Chondrocyte (in vitro differentiated cells): ENCODE measurements around the gene NECAB3. TPM values are rescaled to one million over a fixed set of nuclear protein-coding genes. Genes with fewer than 3 reads are reported as not detected.

Experiments used
- DNase-seq: peaks from one replicate; pipeline ENCODE4 v3.0.0; 2021; ENCODE audit warnings: mixed read lengths, low spot score
- H3K27ac Mint-ChIP-seq: one replicate; pipeline ENCODE4 v1.8.0; 2021; ENCODE audit warnings: mild to moderate bottlenecking, moderate library complexity, mixed read lengths; ENCODE audit not compliant: unreplicated experiment
- H3K27me3 Mint-ChIP-seq: 2 replicates; pipeline ENCODE4 v1.8.0; 2021; ENCODE audit warnings: low read depth, mixed read lengths
- H3K36me3 Mint-ChIP-seq: 2 replicates; pipeline ENCODE4 v1.8.0; 2021; ENCODE audit warnings: low read depth, mixed read lengths
- H3K4me1 Mint-ChIP-seq: 2 replicates; pipeline ENCODE4 v1.8.0; 2021; ENCODE audit warnings: low read depth, mild to moderate bottlenecking, mixed read lengths
- H3K4me3 Mint-ChIP-seq: one replicate; pipeline ENCODE4 v1.8.0; 2021; ENCODE audit warnings: mild to moderate bottlenecking, moderate library complexity, mixed read lengths; ENCODE audit not compliant: unreplicated experiment
- H3K9me3 Mint-ChIP-seq: 2 replicates; pipeline ENCODE4 v1.8.0; 2021; ENCODE audit warnings: low read depth, mixed read lengths
- total RNA-seq: library from RNA; stranded (reverse); gene quantifications from 3 replicates; pipeline ENCODE4 v1.2.1, GENCODE V29; 2021
- TF ChIP-seq, protein P1 (sequence below): fragments of 200-600 bp; sonication (generic); IDR thresholded peaks from 2 replicates; pipeline ENCODE4 v1.5.0; 2021; ENCODE audit warnings: antibody characterized with exemption, mild to moderate bottlenecking, moderate library complexity

Gene NECAB3
- total RNA-seq, 1 donor from 2014 or later: 32.5 TPM

GRCh38 chr20:33653218-33653899 is 20.9 kb downstream of the NECAB3 start:
- Mint-ChIP-seq H3K27me3 (no peaks in the 10 kb centered on the region), H3K4me3 (no peak overlapping the region), H3K27ac (no peak overlapping the region), H3K36me3 (peaks cover 2% of the 10 kb centered on the region), H3K9me3 (no peaks in the 10 kb centered on the region), H3K4me1 (peaks cover 9% of the 10 kb centered on the region)
- TF ChIP-seq, protein P1, sequence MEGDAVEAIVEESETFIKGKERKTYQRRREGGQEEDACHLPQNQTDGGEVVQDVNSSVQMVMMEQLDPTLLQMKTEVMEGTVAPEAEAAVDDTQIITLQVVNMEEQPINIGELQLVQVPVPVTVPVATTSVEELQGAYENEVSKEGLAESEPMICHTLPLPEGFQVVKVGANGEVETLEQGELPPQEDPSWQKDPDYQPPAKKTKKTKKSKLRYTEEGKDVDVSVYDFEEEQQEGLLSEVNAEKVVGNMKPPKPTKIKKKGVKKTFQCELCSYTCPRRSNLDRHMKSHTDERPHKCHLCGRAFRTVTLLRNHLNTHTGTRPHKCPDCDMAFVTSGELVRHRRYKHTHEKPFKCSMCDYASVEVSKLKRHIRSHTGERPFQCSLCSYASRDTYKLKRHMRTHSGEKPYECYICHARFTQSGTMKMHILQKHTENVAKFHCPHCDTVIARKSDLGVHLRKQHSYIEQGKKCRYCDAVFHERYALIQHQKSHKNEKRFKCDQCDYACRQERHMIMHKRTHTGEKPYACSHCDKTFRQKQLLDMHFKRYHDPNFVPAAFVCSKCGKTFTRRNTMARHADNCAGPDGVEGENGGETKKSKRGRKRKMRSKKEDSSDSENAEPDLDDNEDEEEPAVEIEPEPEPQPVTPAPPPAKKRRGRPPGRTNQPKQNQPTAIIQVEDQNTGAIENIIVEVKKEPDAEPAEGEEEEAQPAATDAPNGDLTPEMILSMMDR: peak; percentile 94
- peak; percentile 37 for DNase-seq

- peaks cover 2% of the 10 kb centered on the region for H3K36me3 Mint-ChIP-seq
- H3K9me3 Mint-ChIP-seq: no peaks in the 10 kb centered on the region
- no peak for DNase-seq
- H3K4me3 Mint-ChIP-seq: no peak overlapping the region
- H3K27ac Mint-ChIP-seq: no peak overlapping the region
- TF ChIP-seq, protein P1: no peak
- H3K27me3 Mint-ChIP-seq: no peaks in the 10 kb centered on the region
- H3K4me1 Mint-ChIP-seq: peaks cover 25% of the 10 kb centered on the region
These were observed 22.6 kb downstream of the NECAB3 start for GRCh38 chr20:33651562-33652048.

DNA sequence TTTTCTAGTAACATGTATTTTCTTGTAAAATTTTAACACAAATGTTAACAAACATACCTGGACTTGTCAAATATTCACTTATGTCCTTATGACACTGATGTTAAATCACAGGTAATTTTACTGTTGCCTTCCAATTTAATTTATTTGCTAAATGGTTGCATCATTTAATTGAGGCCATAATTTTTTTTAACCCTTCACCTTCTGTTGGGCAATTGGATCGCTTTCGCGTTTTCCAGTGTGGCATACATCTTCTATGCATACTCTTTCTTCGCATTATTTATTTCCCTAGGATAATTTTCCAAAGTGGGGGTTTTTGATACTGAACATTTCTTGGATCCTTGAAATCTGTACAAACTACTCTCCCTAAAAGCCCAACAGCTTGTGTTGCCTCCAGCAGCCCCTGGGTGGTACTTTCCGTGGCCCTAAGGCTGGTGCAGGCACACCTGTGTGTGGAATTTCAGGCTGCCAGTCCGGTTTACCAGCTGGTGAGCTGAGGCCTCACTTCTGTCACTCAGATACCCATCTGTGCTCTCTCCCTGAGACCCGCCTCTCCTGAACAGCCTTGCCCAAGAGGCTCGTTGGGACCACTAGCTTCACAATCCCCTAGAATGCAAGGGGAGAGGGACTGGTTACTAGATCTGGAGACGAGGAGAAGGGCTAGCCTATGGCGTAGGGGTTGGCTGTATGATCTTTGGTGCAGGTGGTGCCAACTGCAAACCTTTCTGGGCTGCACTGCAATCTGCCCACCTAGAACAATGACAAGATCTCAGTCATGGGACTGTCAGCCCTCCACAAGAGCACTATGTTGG is 23.3 kb downstream of the NECAB3 start:
- TF ChIP-seq, protein P1: no peak
- Mint-ChIP-seq H3K9me3 (no peaks in the 10 kb centered on the region), H3K4me3 (no peak overlapping the region), H3K27me3 (no peaks in the 10 kb centered on the region), H3K36me3 (peaks cover 5% of the 10 kb centered on the region), H3K27ac (no peak overlapping the region), H3K4me1 (peaks cover 25% of the 10 kb centered on the region)
- DNase-seq: no peak

GRCh38 chr20:33650111-33650752 is 24.0 kb downstream of the NECAB3 start:
- TF ChIP-seq, protein P1: no peak
- Mint-ChIP-seq H3K4me1 (peaks cover 25% of the 10 kb centered on the region), H3K27ac (no peak overlapping the region), H3K27me3 (no peaks in the 10 kb centered on the region), H3K36me3 (peaks cover 11% of the 10 kb centered on the region), H3K9me3 (no peaks in the 10 kb centered on the region), H3K4me3 (no peak overlapping the region)
- DNase-seq: no peak

DNA sequence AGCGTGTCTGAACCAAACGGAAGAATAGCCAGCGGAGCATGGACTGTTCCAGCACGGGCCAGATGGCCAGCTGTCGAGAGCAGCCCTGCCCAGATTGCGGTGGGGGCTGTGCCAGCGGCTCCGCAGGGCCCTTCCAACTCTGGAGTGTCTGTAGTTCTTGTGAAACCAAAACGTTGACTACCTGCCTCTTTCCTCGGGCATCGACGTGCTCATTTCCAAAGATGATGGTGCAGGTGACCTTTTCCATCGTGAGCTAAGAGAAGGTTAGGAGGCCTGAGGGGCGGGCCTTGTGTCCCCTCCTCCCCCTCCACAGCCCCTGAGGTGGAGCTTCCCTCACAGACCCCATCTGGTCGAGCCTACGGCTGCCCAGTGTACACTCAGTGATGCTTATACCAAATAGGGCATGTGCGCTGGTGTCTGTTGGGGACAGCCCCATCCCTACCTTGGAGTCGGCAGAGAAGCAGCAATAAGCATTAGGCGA is 25.0 kb downstream of the NECAB3 start:
- H3K9me3 Mint-ChIP-seq: no peaks in the 10 kb centered on the region

More for the DNA sequence above, 25.0 kb downstream of the NECAB3 start:
- no peaks in the 10 kb centered on the region for H3K27me3 Mint-ChIP-seq
- peaks cover 20% of the 10 kb centered on the region for H3K36me3 Mint-ChIP-seq
- no peak overlapping the region for H3K27ac Mint-ChIP-seq
- H3K4me1 Mint-ChIP-seq: peaks cover 25% of the 10 kb centered on the region
- H3K4me3 Mint-ChIP-seq: no peak overlapping the region
- no peak for DNase-seq
- TF ChIP-seq, protein P1: no peak
